SK-N-MC (cell line): Measurements from ENCODE around the gene LTBP4.

Source experiments
- DNase-seq: peaks from one replicate; pipeline ENCODE4 v3.0.0-alpha.2; 2011; ENCODE audit warnings: low read depth, low spot score
- H3K27ac ChIP-seq: fragments of 200-600 bp; sonication (generic); 2 replicates; pipeline ENCODE4 v1.5.1; 2016; ENCODE audit warnings: mixed run types
- H3K36me3 ChIP-seq: fragments of 200-600 bp; sonication (generic); 2 replicates; pipeline ENCODE4 v1.6.1; 2017; ENCODE audit warnings: antibody characterized with exemption, low read length, mixed read lengths; ENCODE audit not compliant: insufficient read depth
- H3K4me3 ChIP-seq: fragments of 200-600 bp; sonication (generic); 2 replicates; pipeline ENCODE4 v1.5.1; 2016
- H3K9ac ChIP-seq: fragments of 200-600 bp; sonication (generic); 2 replicates; pipeline ENCODE4 v1.8.0; 2017; ENCODE audit warnings: mixed run types, mixed read lengths; ENCODE audit not compliant: insufficient read length
- H3K9me3 ChIP-seq: fragments of 200-600 bp; sonication (generic); 2 replicates; pipeline ENCODE4 v1.6.1; 2017; ENCODE audit warnings: low read depth, mild to moderate bottlenecking, antibody characterized with exemption, low read length, moderate library complexity, mixed read lengths
- EZH2 ChIP-seq: fragments of 200-600 bp; sonication (generic); IDR thresholded peaks from one replicate; pipeline ENCODE4 v1.6.1; 2017; ENCODE audit warnings: antibody characterized with exemption
- FOXP2 ChIP-seq: optimal IDR thresholded peaks from 2 replicates; pipeline ENCODE3; 2011; ENCODE audit warnings: mild to moderate bottlenecking, moderate library complexity; ENCODE audit not compliant: insufficient read depth; ENCODE audit errors: extremely low read length, control extremely low read depth
- POLR2AphosphoS5 ChIP-seq: IDR thresholded peaks from 2 replicates; pipeline ENCODE4 v1.6.1; 2012; ENCODE audit warnings: mild to moderate bottlenecking, low read depth, low read length, borderline replicate concordance

Gene LTBP4

GRCh38 chr19:40599902-40600569 lies 1.1 kb upstream of the LTBP4 start:
- TF ChIP-seq FOXP2 (no peak), POLR2AphosphoS5 (no peak), EZH2 (no peak)
- peak overlapping the region; percentile 64 for H3K9ac ChIP-seq
- no peak for DNase-seq
- H3K9me3 ChIP-seq: no peaks in the 10 kb centered on the region
- peak overlapping the region; percentile 98 for H3K4me3 ChIP-seq
- H3K36me3 ChIP-seq: no peaks in the 10 kb centered on the region
- H3K27ac ChIP-seq: peak overlapping the region; percentile 69

GRCh38 chr19:40600570-40601133 lies 517 bp upstream of the LTBP4 start:
- Histone ChIP-seq H3K9me3 (no peaks in the 10 kb centered on the region), H3K36me3 (no peaks in the 10 kb centered on the region), H3K27ac (0 out of 2 replicates have a peak overlapping the region, but pooled peaks have one; percentile 69), H3K9ac (peak overlapping the region; percentile 52), H3K4me3 (peak overlapping the region; percentile 98)
- no peak for DNase-seq
- TF ChIP-seq FOXP2 (no peak), EZH2 (no peak), POLR2AphosphoS5 (no peak)

GRCh38 chr19:40603071-40603388 lies 1.9 kb downstream of the LTBP4 start:
- H3K9ac ChIP-seq: peak overlapping the region; percentile 61
- H3K36me3 ChIP-seq: no peaks in the 10 kb centered on the region
- no peak for TF ChIP-seq POLR2AphosphoS5
- TF ChIP-seq FOXP2: no peak
- no peak for TF ChIP-seq EZH2
- peak overlapping the region; percentile 95 for H3K27ac ChIP-seq
- DNase-seq: no peak
- peak overlapping the region; percentile 83 for H3K4me3 ChIP-seq
- H3K9me3 ChIP-seq: no peaks in the 10 kb centered on the region

GRCh38 chr19:40603389-40604170 lies 2.4 kb downstream of the LTBP4 start:
- peak overlapping the region; percentile 61 for H3K9ac ChIP-seq

GRCh38 chr19:40604171-40604646 lies 3.0 kb downstream of the LTBP4 start:
- no peak overlapping the region for H3K27ac ChIP-seq
- no peak overlapping the region for H3K4me3 ChIP-seq
- H3K9ac ChIP-seq: no peak overlapping the region
- H3K36me3 ChIP-seq: no peaks in the 10 kb centered on the region
- no peaks in the 10 kb centered on the region for H3K9me3 ChIP-seq
- no peak for TF ChIP-seq FOXP2
- TF ChIP-seq POLR2AphosphoS5: peak; percentile 41; the same call in 1 of the 2 replicates
- TF ChIP-seq EZH2: no peak
- DNase-seq: peak; percentile 96

More at GRCh38 chr19:40603389-40604170, 2.4 kb downstream of the LTBP4 start:
- Histone ChIP-seq H3K36me3 (no peaks in the 10 kb centered on the region), H3K27ac (peak overlapping the region; percentile 95), H3K9me3 (no peaks in the 10 kb centered on the region), H3K4me3 (peak overlapping the region; percentile 83)
- TF ChIP-seq EZH2: no peak
- TF ChIP-seq POLR2AphosphoS5: peak; percentile 71; the same call in 1 of the 2 replicates
- TF ChIP-seq FOXP2: peak; percentile 98
- DNase-seq: no peak

- H3K27ac ChIP-seq: no peak overlapping the region
- TF ChIP-seq FOXP2 (no peak), EZH2 (no peak), POLR2AphosphoS5 (no peak; the same call in 1 of the 2 replicates)
- H3K9ac ChIP-seq: no peak overlapping the region
- no peaks in the 10 kb centered on the region for H3K9me3 ChIP-seq
- H3K4me3 ChIP-seq: peak overlapping the region; percentile 75
- no peak for DNase-seq
- H3K36me3 ChIP-seq: no peaks in the 10 kb centered on the region
These were observed 3.6 kb downstream of the LTBP4 start for GRCh38 chr19:40604647-40605215.

- H3K27ac ChIP-seq: no peak overlapping the region
- no peak overlapping the region for H3K9ac ChIP-seq
- H3K36me3 ChIP-seq: no peaks in the 10 kb centered on the region
- no peaks in the 10 kb centered on the region for H3K9me3 ChIP-seq
- peak overlapping the region; percentile 75 for H3K4me3 ChIP-seq
- TF ChIP-seq POLR2AphosphoS5 (no peak; the same call in 1 of the 2 replicates), FOXP2 (no peak), EZH2 (no peak)
- DNase-seq: no peak
These were observed 4.2 kb downstream of the LTBP4 start for GRCh38 chr19:40605216-40605971.
